ENCODE results near the gene UQCRH.

- TF ChIP-seq REST (IDR thresholded peaks at IDR 0.05; ENCODE audit: insufficient read depth in 1 of 2, low read depth in 2 of 2, low read length in 2 of 2) (no peak), POLR2AphosphoS5 (IDR thresholded peaks at IDR 0.05; ENCODE audit: low read depth, low read length) (no peak), SIN3A (IDR thresholded peaks at IDR 0.05; ENCODE audit: borderline replicate concordance, insufficient read depth, low read length) (no peak), FOXP2 (optimal IDR thresholded peaks at IDR 0.05; ENCODE audit: borderline replicate concordance, extremely low read depth, extremely low read length, insufficient read depth) (no peak), TAF1 (IDR thresholded peaks at IDR 0.05; ENCODE audit: borderline replicate concordance, insufficient read depth, low read length) (no peak)
Measured at GRCh38 chr1:46342084-46342656, 38.7 kb downstream of the UQCRH start.

Data from PFSK-1 (cell line).